KOPT-K1 (cell line): Measurements from ENCODE around the gene PCA3.
"Not testable (repeated sequence)": the region's sequence is repeated elsewhere in the genome, so short reads cannot be mapped to it uniquely, and the experiment has no call there.

Experiments used
- H3K27ac ChIP-seq: fragments of 200-600 bp; sonication (generic); 2 replicates; pipeline ENCODE4 v1.5.1; 2016; ENCODE audit warnings: antibody characterized with exemption, mild to moderate bottlenecking, low read depth, low read length; ENCODE audit not compliant: poor library complexity, severe bottlenecking
- H3K36me3 ChIP-seq: fragments of 200-600 bp; sonication (generic); 2 replicates; pipeline ENCODE4 v1.5.1; 2017; ENCODE audit warnings: antibody characterized with exemption, mild to moderate bottlenecking, low read length, moderate library complexity; ENCODE audit not compliant: insufficient read depth
- H3K9me3 ChIP-seq: fragments of 200-600 bp; sonication (generic); 2 replicates; pipeline ENCODE4 v1.5.1; 2017; ENCODE audit warnings: antibody characterized with exemption, low read length, mild to moderate bottlenecking; ENCODE audit not compliant: insufficient read depth, poor library complexity, severe bottlenecking

PCA3 gene

GRCh38 chr9:76738402-76738801, 25.8 kb upstream of the PCA3 start:
- no peak overlapping the region for H3K27ac ChIP-seq
- H3K36me3 ChIP-seq = no peaks in the 10 kb centered on the region
- H3K9me3 ChIP-seq = peaks cover 7% of the 10 kb centered on the region

GRCh38 chr9:76741524-76741923, 22.7 kb upstream of the PCA3 start:
- Histone ChIP-seq H3K36me3 (no peaks in the 10 kb centered on the region), H3K27ac (no peak overlapping the region)

GRCh38 chr9:76742890-76743289, 21.3 kb upstream of the PCA3 start:
- peaks cover 15% of the 10 kb centered on the region for H3K9me3 ChIP-seq
- H3K36me3 ChIP-seq, H3K27ac ChIP-seq: not testable (repeated sequence)

More at GRCh38 chr9:76741524-76741923, 22.7 kb upstream of the PCA3 start:
- H3K9me3 ChIP-seq = peaks cover 15% of the 10 kb centered on the region

- Histone ChIP-seq H3K27ac (no peak overlapping the region), H3K9me3 (peaks cover 15% of the 10 kb centered on the region), H3K36me3 (no peaks in the 10 kb centered on the region)
Observed at GRCh38 chr9:76743931-76744330, 20.3 kb upstream of the PCA3 start.

- Histone ChIP-seq H3K27ac (no peak overlapping the region), H3K36me3 (no peaks in the 10 kb centered on the region), H3K9me3 (peaks cover 15% of the 10 kb centered on the region)
Observed at GRCh38 chr9:76744336-76744735, 19.9 kb upstream of the PCA3 start.

- H3K9me3 ChIP-seq = no peaks in the 10 kb centered on the region
- no peak overlapping the region for H3K27ac ChIP-seq
- no peaks in the 10 kb centered on the region for H3K36me3 ChIP-seq
Observed at GRCh38 chr9:76751001-76751400, 13.2 kb upstream of the PCA3 start.

- Histone ChIP-seq H3K27ac (no peak overlapping the region), H3K9me3 (no peaks in the 10 kb centered on the region), H3K36me3 (no peaks in the 10 kb centered on the region)
Observed at GRCh38 chr9:76756268-76756640, 8.0 kb upstream of the PCA3 start.

GRCh38 chr9:76756941-76757673, 7.1 kb upstream of the PCA3 start:
- Histone ChIP-seq H3K27ac (no peak overlapping the region), H3K9me3 (no peaks in the 10 kb centered on the region), H3K36me3 (no peaks in the 10 kb centered on the region)

GRCh38 chr9:76758476-76758875, 5.8 kb upstream of the PCA3 start:
- Histone ChIP-seq H3K27ac (no peak overlapping the region), H3K9me3 (no peaks in the 10 kb centered on the region), H3K36me3 (no peaks in the 10 kb centered on the region)

- Histone ChIP-seq H3K36me3 (no peaks in the 10 kb centered on the region), H3K9me3 (no peaks in the 10 kb centered on the region), H3K27ac (no peak overlapping the region)
Observed at GRCh38 chr9:76759732-76760131, 4.5 kb upstream of the PCA3 start.

GRCh38 chr9:76761448-76761847, 2.8 kb upstream of the PCA3 start:
- no peak overlapping the region for H3K27ac ChIP-seq
- no peaks in the 10 kb centered on the region for H3K9me3 ChIP-seq
- no peaks in the 10 kb centered on the region for H3K36me3 ChIP-seq

- Histone ChIP-seq H3K36me3 (no peaks in the 10 kb centered on the region), H3K9me3 (no peaks in the 10 kb centered on the region), H3K27ac (no peak overlapping the region)
Observed at GRCh38 chr9:76766126-76766525, 1.9 kb downstream of the PCA3 start.

GRCh38 chr9:76772686-76773445, 8.6 kb downstream of the PCA3 start:
- no peak overlapping the region for H3K27ac ChIP-seq
- no peaks in the 10 kb centered on the region for H3K36me3 ChIP-seq
- H3K9me3 ChIP-seq = no peaks in the 10 kb centered on the region

GRCh38 chr9:76784881-76785280, 20.6 kb downstream of the PCA3 start:
- H3K27ac ChIP-seq = no peak overlapping the region
- H3K9me3 ChIP-seq = no peaks in the 10 kb centered on the region
- H3K36me3 ChIP-seq = no peaks in the 10 kb centered on the region

GRCh38 chr9:76785501-76785900, 21.3 kb downstream of the PCA3 start:
- Histone ChIP-seq H3K27ac (no peak overlapping the region), H3K36me3 (no peaks in the 10 kb centered on the region), H3K9me3 (no peaks in the 10 kb centered on the region)

GRCh38 chr9:76787677-76788076, 23.4 kb downstream of the PCA3 start:
- H3K27ac ChIP-seq = no peak overlapping the region
- no peaks in the 10 kb centered on the region for H3K36me3 ChIP-seq
- H3K9me3 ChIP-seq = no peaks in the 10 kb centered on the region
